NCI-H128 (cell line): ENCODE results near the gene MAP3K4.
"Not testable (repeated sequence)": the region's sequence is repeated elsewhere in the genome, so short reads cannot be mapped to it uniquely, and the experiment has no call there.

Experiments
- DNase-seq: peaks from one replicate; lab custom pipeline; 2025; ENCODE audit not compliant: unreplicated experiment; lab: John Stamatoyannopoulos, UW

MAP3K4 gene

DNA sequence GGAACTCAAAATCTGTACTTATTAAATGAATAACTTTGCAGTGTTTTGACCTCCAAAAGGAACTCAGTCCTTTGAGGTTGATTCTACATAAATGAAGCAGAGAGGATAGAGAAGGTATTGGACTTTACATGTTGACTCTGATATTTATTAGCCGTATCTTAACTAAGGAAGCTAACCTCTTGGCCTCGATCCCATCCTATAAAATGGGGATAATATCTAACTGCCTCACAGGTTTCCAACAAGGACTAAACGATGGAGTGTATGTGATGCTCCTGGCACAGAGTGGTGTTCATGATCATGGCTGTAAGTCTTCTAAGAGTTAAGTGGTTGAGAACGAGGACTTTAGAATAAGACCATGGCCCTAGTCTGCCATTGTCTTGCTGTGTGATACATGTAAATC, 24.2 kb upstream of the MAP3K4 start:
- DNase-seq, result no peak

GRCh38 chr6:160967833-160968232, 23.7 kb upstream of the MAP3K4 start:
- no peak for DNase-seq

- DNase-seq, result no peak
These were observed 20.4 kb upstream of the MAP3K4 start for GRCh38 chr6:160971171-160971570.

DNA sequence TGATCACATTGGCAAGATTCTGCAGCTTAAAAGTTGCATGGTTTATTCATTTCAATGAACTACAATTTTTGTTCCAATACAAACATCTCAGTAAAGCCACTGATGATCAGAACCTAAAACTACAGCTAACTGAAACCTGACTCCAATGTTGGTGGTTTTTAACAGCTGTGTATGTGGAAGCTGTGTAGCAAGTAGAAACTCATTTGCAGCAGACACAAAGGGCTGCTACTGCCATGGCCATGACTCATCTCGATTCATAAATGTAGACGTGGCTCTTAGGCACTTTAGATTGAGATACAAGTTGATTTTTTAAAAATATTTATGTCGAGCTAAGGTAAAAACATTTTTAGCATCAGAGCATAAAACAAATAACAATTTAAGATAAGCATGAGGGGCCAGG, 19.5 kb upstream of the MAP3K4 start:
- no peak for DNase-seq

GRCh38 chr6:160972594-160972993, 19.0 kb upstream of the MAP3K4 start:
- not testable (repeated sequence) for DNase-seq

GRCh38 chr6:160973311-160974250, 18.0 kb upstream of the MAP3K4 start:
- no peak for DNase-seq

GRCh38 chr6:160974304-160974771, 17.2 kb upstream of the MAP3K4 start:
- DNase-seq, result no peak

GRCh38 chr6:160975162-160975561, 16.4 kb upstream of the MAP3K4 start:
- DNase-seq, result no peak

- DNase-seq, result not testable (repeated sequence)
These were observed 15.6 kb upstream of the MAP3K4 start for GRCh38 chr6:160975961-160976360.

GRCh38 chr6:160978141-160978901, 13.2 kb upstream of the MAP3K4 start:
- DNase-seq, result no peak

GRCh38 chr6:160979061-160979708, 12.4 kb upstream of the MAP3K4 start:
- DNase-seq, result no peak

DNA sequence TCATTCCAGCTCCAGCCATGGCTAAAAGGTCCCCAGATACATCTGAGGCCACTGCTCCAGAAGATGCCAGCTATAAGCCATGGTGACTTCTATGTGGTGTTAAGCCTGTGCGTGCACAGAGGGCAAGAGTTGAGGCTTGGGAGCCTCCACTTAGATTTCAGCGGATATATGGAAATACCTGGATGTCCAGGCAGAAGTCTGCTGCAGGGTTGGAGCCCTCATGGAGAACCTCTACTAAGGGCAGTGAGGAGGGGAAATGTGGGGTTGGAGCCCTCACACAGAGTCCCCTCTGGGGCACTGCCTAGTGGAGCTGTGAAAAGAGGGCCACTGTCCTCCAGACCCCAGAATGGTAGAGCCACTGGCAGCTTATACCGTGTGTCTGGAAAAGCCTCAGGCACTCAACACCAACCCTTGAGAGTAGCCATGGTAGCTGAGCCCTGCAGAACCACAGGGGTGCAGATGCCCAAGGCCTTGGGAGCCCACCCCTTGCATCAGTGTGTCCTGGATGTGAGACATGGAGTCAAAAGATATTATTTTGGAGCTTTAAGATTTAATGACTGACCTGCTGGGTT, 8.1 kb upstream of the MAP3K4 start:
- DNase-seq, result not testable (repeated sequence)

GRCh38 chr6:160986851-160987250, 4.7 kb upstream of the MAP3K4 start:
- no peak for DNase-seq

DNA sequence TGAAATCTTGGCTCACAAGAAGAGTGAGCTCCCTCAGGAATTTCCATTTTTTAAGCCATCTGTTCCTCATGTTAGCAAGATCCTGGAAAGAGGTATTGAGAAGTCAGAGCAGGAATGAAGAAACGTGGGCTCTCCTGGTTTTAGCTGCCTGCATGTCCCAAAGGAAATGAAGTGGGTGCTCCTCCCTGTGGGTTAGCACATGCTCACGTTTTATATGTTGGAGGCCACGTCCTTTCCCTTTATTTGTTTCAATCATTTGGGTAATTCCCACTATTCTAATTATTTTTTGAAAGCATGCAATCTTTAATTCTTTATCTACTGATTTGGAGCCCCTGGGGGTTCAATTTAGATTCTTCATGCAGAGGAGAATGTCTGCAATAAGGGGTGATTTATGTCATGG, 4.3 kb upstream of the MAP3K4 start:
- DNase-seq, result no peak

- no peak for DNase-seq
These were observed 643 bp upstream of the MAP3K4 start for GRCh38 chr6:160990847-160991405.

- no peak for DNase-seq
These were observed 751 bp downstream of the MAP3K4 start for GRCh38 chr6:160992061-160992979.

GRCh38 chr6:160992980-160993314, 1.4 kb downstream of the MAP3K4 start:
- no peak for DNase-seq

DNA sequence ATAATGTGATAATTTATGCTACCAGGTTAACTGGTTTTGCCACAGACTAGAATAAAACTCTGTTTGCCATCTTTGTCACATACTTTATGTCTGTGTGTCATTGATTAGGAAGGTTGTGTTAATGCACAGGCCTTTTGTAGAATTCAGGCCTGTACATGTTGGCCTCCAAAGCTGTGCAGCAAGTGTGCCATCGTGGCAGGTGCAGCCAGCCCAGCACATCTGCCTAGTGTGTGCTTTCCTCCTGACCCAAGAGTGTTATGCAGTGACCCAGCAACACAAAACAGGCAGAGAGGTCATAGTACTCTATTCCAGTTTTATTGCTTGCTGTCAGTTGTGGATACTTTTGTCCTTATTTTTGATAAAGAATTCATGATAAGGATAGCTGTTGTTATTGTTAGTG, 3.7 kb downstream of the MAP3K4 start:
- DNase-seq, result no peak

GRCh38 chr6:160996131-160996601, 4.6 kb downstream of the MAP3K4 start:
- DNase-seq, result no peak

DNA sequence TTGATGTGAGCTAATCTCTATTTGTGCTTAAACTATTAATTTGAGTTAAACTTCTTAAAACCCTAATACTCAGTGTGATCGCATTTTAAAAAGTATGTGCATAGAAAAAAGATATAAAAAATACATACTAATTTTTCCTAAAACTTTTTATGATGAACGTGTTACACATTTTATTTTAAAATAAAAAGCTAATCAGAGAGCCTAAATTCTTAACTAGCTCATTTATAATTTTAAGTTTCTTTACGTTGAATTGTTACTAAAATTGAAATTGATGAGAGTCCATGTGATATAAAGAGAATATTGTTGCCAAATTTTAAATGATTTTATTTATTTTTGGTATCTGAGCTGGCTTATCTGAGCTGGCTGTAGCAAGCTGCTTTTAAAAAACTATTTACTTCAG, 6.6 kb downstream of the MAP3K4 start:
- no peak for DNase-seq
